Left lung (tissue), 10 donors: ENCODE results near the gene ZCCHC24. TPM values are rescaled to one million over a fixed set of nuclear protein-coding genes. Genes with fewer than 3 reads are reported as not detected.
A peak's percentile ranks its signal among the peaks of the same experiment; 100 is the strongest.

Source experiments
- ATAC-seq: fragments of 200-7000 bp; cut with Tn5 transposase; one replicate; pipeline ENCODE4 v1.9.1; 2020; ENCODE audit warnings: moderate library complexity
- DNase-seq, 4 donors: peaks; one replicate each; pipeline ENCODE4 v3.0.0-alpha.2; 2013 to 2020
- H3K27ac ChIP-seq, 2 donors: fragments of 200-600 bp; sonication (generic) in 1 of 2; one replicate each; pipeline versions ENCODE4 v1.5.0 to v1.8.0; 2020 to 2021
- H3K27me3 ChIP-seq, 2 donors: fragments of 200-600 bp; sonication (generic) in 1 of 2; one replicate each; pipeline versions ENCODE4 v1.5.0 to v1.8.0; 2020 to 2021
- H3K36me3 ChIP-seq, 2 donors: fragments of 200-600 bp; sonication (generic) in 1 of 2; one replicate each; pipeline versions ENCODE4 v1.5.0 to v1.8.0; 2020 to 2021
- H3K4me1 ChIP-seq, 2 donors: fragments of 200-600 bp; one replicate each; pipeline ENCODE4 v1.8.0; 2021
- H3K4me3 ChIP-seq, 2 donors: fragments of 200-600 bp; sonication (generic) in 1 of 2; one replicate each; pipeline versions ENCODE4 v1.5.0 to v1.8.0; 2020 to 2021; ENCODE audit warnings: mild to moderate bottlenecking in 1 of 2
- H3K9me3 ChIP-seq, 2 donors: fragments of 200-600 bp; sonication (generic) in 1 of 2; one replicate each; pipeline versions ENCODE4 v1.5.0 to v1.8.0; 2020 to 2021
- CTCF ChIP-seq, 2 donors: fragments of 200-600 bp; sonication (generic) in 1 of 2; IDR thresholded peaks; one replicate each; pipeline versions ENCODE4 v1.5.0 to v1.8.0; 2021; ENCODE audit warnings: antibody characterized with exemption in 2 of 2
- intact Hi-C, 2 donors: fragments of 100-400 bp; cut with DNase I; formaldehyde crosslinking; loops; one replicate each; pipeline versions ENCODE4 v1.11.2 to v1.14.2; 2022
- polyA plus RNA-seq, 6 donors: library from polyadenylated mRNA; unstranded; fragments of 120-200 nt; gene quantifications; one replicate each; pipeline ENCODE4 v1.2.1, GENCODE V29; 2013; ENCODE audit not compliant: insufficient read length in 6 of 6
- total RNA-seq, 2 donors: library from RNA; stranded (reverse); fragmentation: NEBNext Ultra II Directional; extraction: Animal tissue kit (Norgen Biotek cat#: 25700); gene quantifications; one replicate each; pipeline ENCODE4 v1.2.1, GENCODE V29; 2021
- donor health status: DM: no; HTN: yes; CAD: no.
- donor health status: DM: no; HTN: no; CAD: no.

ZCCHC24 gene
- total and polyA plus RNA-seq, 8 donors = 28.9 to 48.3 (median 37.1) TPM

GRCh38 chr10:79491143-79491835 is 45.9 kb upstream of the ZCCHC24 start:
- DNase-seq (no peak), ATAC-seq (no peak)
- no peak overlapping the region for H3K27ac ChIP-seq
- intact Hi-C loops = no loop called here
- H3K4me3 ChIP-seq = no peak overlapping the region
- H3K4me1 ChIP-seq = peaks cover 0 to 10% of the 10 kb centered on the region in 2 donors
- H3K9me3 ChIP-seq = no peaks in the 10 kb centered on the region
- TF ChIP-seq CTCF (IDR thresholded peaks at IDR 0.05) = no peak
- no peaks in the 10 kb centered on the region for H3K27me3 ChIP-seq
- H3K36me3 ChIP-seq = no peaks in the 10 kb centered on the region

- H3K9me3 ChIP-seq = no peaks in the 10 kb centered on the region
- peak in 2 of 4 donors; percentile 38 to 58 for DNase-seq
- TF ChIP-seq CTCF (IDR thresholded peaks at IDR 0.05) = no peak
- H3K27me3 ChIP-seq = no peaks in the 10 kb centered on the region
- ATAC-seq = peak; percentile 18
- H3K4me1 ChIP-seq = peaks cover 0 to 10% of the 10 kb centered on the region in 2 donors
- no peaks in the 10 kb centered on the region for H3K36me3 ChIP-seq
- intact Hi-C loops = no loop called here
- peak overlapping the region in 1 of 2 donors; percentile 27 for H3K27ac ChIP-seq
- H3K4me3 ChIP-seq = no peak overlapping the region
These were observed 45.1 kb upstream of the ZCCHC24 start for GRCh38 chr10:79490400-79491142.

- DNase-seq (peak in 1 of 4 donors; percentile 10), ATAC-seq (no peak)
- no peak for TF ChIP-seq CTCF (IDR thresholded peaks at IDR 0.05)
- peak overlapping the region in 1 of 2 donors; percentile 78 for H3K27ac ChIP-seq
- no peaks in the 10 kb centered on the region for H3K36me3 ChIP-seq
- no peaks in the 10 kb centered on the region for H3K9me3 ChIP-seq
- H3K27me3 ChIP-seq = no peaks in the 10 kb centered on the region
- H3K4me1 ChIP-seq = peaks cover 0 to 10% of the 10 kb centered on the region in 2 donors
- no peak overlapping the region for H3K4me3 ChIP-seq
- intact Hi-C loops = no loop called here
These were observed 43.4 kb upstream of the ZCCHC24 start for GRCh38 chr10:79488870-79489269.

GRCh38 chr10:79488336-79488735 is 42.9 kb upstream of the ZCCHC24 start:
- peaks cover 0 to 10% of the 10 kb centered on the region in 2 donors for H3K4me1 ChIP-seq
- no peak overlapping the region for H3K4me3 ChIP-seq
- H3K27me3 ChIP-seq = no peaks in the 10 kb centered on the region
- DNase-seq (peak in 1 of 4 donors; percentile 78), ATAC-seq (peak; percentile 87)
- H3K9me3 ChIP-seq = no peaks in the 10 kb centered on the region
- intact Hi-C loops = no loop called here
- H3K36me3 ChIP-seq = no peaks in the 10 kb centered on the region
- TF ChIP-seq CTCF (IDR thresholded peaks at IDR 0.05) = no peak
- peak overlapping the region; percentile 39 to 78 for H3K27ac ChIP-seq
